Uterus (tissue), 2 donors: ENCODE measurements around the gene CIAO3.

Source experiments
- POLR2A ChIP-seq, 2 donors: fragments of 450-650 bp; IDR thresholded peaks; one replicate each; pipeline ENCODE4 v1.6.1; 2016; ENCODE audit warnings: antibody characterized with exemption in 2 of 2, mild to moderate bottlenecking in 1 of 2, moderate library complexity in 1 of 2
- TF ChIP-seq, protein P1 (sequence below), 4 experiments: fragments of 200-600 bp in 2 of 4; fragments of 450-650 bp in 2 of 4; sonication (generic) in 2 of 4; IDR thresholded peaks; one replicate each; pipeline ENCODE4 v1.5.1; 2016 to 2019; ENCODE audit warnings: antibody characterized with exemption in 4 of 4, mild to moderate bottlenecking in 2 of 4, moderate library complexity in 1 of 4

DNA sequence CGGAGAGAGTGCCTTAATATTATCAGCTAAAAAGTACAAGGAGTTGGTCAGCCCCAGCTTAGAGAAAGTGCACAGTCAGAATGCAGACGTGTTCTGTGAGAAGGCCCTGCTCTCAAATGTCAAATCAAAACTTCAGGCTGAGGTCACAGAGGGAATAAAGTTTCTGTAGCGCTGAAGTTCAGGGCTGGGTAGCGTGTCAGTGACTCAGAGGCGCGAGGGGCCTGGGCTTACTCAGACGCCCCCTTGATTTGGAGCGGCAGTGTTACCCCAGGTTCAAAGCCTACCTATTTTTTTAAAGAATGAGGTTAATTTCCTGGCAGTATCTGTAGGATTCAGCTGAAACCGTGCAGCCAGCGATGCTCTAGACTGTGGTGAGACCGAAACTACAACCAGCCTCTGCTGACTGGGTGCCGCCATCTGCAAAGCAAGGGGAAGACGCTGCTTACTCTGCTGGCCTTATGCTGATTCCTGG is 4.8 kb downstream of the CIAO3 start:
- TF ChIP-seq, protein P1, sequence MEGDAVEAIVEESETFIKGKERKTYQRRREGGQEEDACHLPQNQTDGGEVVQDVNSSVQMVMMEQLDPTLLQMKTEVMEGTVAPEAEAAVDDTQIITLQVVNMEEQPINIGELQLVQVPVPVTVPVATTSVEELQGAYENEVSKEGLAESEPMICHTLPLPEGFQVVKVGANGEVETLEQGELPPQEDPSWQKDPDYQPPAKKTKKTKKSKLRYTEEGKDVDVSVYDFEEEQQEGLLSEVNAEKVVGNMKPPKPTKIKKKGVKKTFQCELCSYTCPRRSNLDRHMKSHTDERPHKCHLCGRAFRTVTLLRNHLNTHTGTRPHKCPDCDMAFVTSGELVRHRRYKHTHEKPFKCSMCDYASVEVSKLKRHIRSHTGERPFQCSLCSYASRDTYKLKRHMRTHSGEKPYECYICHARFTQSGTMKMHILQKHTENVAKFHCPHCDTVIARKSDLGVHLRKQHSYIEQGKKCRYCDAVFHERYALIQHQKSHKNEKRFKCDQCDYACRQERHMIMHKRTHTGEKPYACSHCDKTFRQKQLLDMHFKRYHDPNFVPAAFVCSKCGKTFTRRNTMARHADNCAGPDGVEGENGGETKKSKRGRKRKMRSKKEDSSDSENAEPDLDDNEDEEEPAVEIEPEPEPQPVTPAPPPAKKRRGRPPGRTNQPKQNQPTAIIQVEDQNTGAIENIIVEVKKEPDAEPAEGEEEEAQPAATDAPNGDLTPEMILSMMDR (IDR thresholded peaks at IDR 0.05): no peak
- TF ChIP-seq POLR2A (IDR thresholded peaks at IDR 0.05): no peak
